ENCODE results near the gene FAM174B.

DNA sequence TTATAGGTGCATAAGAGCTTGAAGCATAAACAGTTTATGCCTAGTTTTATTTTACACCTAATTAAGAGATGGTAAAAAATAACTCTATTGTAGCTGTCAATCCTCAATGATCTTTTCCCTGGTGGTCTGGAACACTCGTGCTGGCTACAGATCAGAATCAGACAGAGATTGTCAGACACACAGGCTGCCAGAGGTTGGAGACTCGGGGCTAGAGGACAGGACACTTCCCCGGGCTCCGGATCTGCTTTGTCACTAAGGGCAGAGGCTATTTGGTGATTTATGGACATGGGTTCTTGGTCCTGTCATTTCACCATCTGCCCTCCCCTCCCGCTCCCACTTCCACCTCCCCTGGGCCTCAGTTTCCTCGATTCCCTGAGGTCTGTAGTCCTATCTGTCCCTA lies 16.5 kb upstream of the FAM174B start:
- TF ChIP-seq POLR2AphosphoS5 (IDR thresholded peaks at IDR 0.05; ENCODE audit: low read depth): no peak
- TF ChIP-seq, protein P1, sequence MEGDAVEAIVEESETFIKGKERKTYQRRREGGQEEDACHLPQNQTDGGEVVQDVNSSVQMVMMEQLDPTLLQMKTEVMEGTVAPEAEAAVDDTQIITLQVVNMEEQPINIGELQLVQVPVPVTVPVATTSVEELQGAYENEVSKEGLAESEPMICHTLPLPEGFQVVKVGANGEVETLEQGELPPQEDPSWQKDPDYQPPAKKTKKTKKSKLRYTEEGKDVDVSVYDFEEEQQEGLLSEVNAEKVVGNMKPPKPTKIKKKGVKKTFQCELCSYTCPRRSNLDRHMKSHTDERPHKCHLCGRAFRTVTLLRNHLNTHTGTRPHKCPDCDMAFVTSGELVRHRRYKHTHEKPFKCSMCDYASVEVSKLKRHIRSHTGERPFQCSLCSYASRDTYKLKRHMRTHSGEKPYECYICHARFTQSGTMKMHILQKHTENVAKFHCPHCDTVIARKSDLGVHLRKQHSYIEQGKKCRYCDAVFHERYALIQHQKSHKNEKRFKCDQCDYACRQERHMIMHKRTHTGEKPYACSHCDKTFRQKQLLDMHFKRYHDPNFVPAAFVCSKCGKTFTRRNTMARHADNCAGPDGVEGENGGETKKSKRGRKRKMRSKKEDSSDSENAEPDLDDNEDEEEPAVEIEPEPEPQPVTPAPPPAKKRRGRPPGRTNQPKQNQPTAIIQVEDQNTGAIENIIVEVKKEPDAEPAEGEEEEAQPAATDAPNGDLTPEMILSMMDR (IDR thresholded peaks at IDR 0.05; ENCODE audit: insufficient read depth, low read length): no peak

All from HL-60 (cell line).